ENCODE data around the gene USP19. TPM values are rescaled to one million over a fixed set of nuclear protein-coding genes. Genes with fewer than 3 reads are reported as not detected.

USP19 gene
- total RNA-seq, 2 donors from 2014 or later = 30.6 to 33.6 TPM

- Histone ChIP-seq H3K27me3 (no peaks in the 10 kb centered on the region), H3K4me3 (peak overlapping the region; percentile 35 to 64), H3K4me1 (peaks cover 24% of the 10 kb centered on the region), H3K27ac (peak overlapping the region; percentile 55 to 86 (median 82)), H3K36me3 (replicated peaks in 1 of 2; ENCODE audit: insufficient read depth in 1 of 2, low read depth in 2 of 2) (peaks cover 0 to under 1% of the 10 kb centered on the region in 2 donors), H3K9me3 (no peaks in the 10 kb centered on the region)
- WGBS, 2 donors = 0 to 1% methylated on average over 15 to 27 of the region's 30 CpGs
- TF ChIP-seq CTCF (IDR thresholded peaks at IDR 0.05) = peak in 1 of 7 experiments; percentile 13
- TF ChIP-seq POLR2A (IDR thresholded peaks at IDR 0.05) = peak in 2 of 3 donors; percentile 19 to 44
- intact Hi-C loops (cut with DNase I) = no loop called here
- DNase-seq (peak; percentile 86 to 90 (median 88)), ATAC-seq (peak; percentile 90)
These were observed 12.8 kb upstream of the USP19 start for GRCh38 chr3:49133226-49133951.

- WGBS, 2 donors = 0 to 7% methylated on average over 8 to 25 of the region's 28 CpGs
These were observed 12.0 kb upstream of the USP19 start, which contains the start of gene LAMB2 for GRCh38 chr3:49132437-49133225. LAMB2 (minus strand) TSS chr3:49133050; CDS start chr3:49132867, 183 bp downstream.

GRCh38 chr3:49132073-49132436, 11.4 kb upstream of the USP19 start:
- H3K36me3 ChIP-seq (replicated peaks in 1 of 2; ENCODE audit: insufficient read depth in 1 of 2, low read depth in 2 of 2) = peaks cover 0 to 4% of the 10 kb centered on the region in 2 donors
- H3K27me3 ChIP-seq = no peaks in the 10 kb centered on the region
- intact Hi-C loops (cut with DNase I) = no loop called here
- peak overlapping the region; percentile 35 to 64 for H3K4me3 ChIP-seq
- H3K4me1 ChIP-seq = peaks cover 24% of the 10 kb centered on the region
- H3K27ac ChIP-seq = peak overlapping the region; percentile 55 to 86 (median 82)
- TF ChIP-seq POLR2A (IDR thresholded peaks at IDR 0.05) (no peak), CTCF (IDR thresholded peaks at IDR 0.05) (no peak)
- 21 to 26% methylated on average over 7 to 9 of the region's 9 CpGs for WGBS, 2 donors
- ATAC-seq = no peak
- no peaks in the 10 kb centered on the region for H3K9me3 ChIP-seq
- peak in 1 of 4 donors; percentile 33 for DNase-seq

More at GRCh38 chr3:49132437-49133225, 12.0 kb upstream of the USP19 start, which contains the start of gene LAMB2:
- intact Hi-C loops (cut with DNase I) = no loop called here
- H3K4me3 ChIP-seq = peak within 1 kb of the TSS; percentile 35 to 64
- peaks cover 0 to 4% of the 10 kb centered on the region in 2 donors for H3K36me3 ChIP-seq (replicated peaks in 1 of 2; ENCODE audit: insufficient read depth in 1 of 2, low read depth in 2 of 2)
- peaks cover 24% of the 10 kb centered on the region for H3K4me1 ChIP-seq
- TF ChIP-seq CTCF (IDR thresholded peaks at IDR 0.05) = peak in 3 of 7 experiments; percentile 0 to 18 (median 15)
- TF ChIP-seq POLR2A (IDR thresholded peaks at IDR 0.05) = peak in 2 of 3 donors; percentile 62 to 66
- ATAC-seq (peak; percentile 81), DNase-seq (peak; percentile 71 to 84 (median 76))
- no peaks in the 10 kb centered on the region for H3K27me3 ChIP-seq
- no peaks in the 10 kb centered on the region for H3K9me3 ChIP-seq
- H3K27ac ChIP-seq = peak within 1 kb of the TSS; percentile 55 to 86 (median 82)

GRCh38 chr3:49131576-49131975, 11.0 kb upstream of the USP19 start:
- ATAC-seq (no peak), DNase-seq (no peak)
- Histone ChIP-seq H3K4me3 (no peak overlapping the region), H3K27me3 (no peaks in the 10 kb centered on the region), H3K36me3 (replicated peaks in 1 of 2; ENCODE audit: insufficient read depth in 1 of 2, low read depth in 2 of 2) (peaks cover 0 to 4% of the 10 kb centered on the region in 2 donors), H3K27ac (peak overlapping the region in 3 of 4 donors; percentile 55 to 86 (median 83)), H3K9me3 (no peaks in the 10 kb centered on the region), H3K4me1 (peaks cover 24% of the 10 kb centered on the region)
- 90 to 94% methylated on average over 5 to 6 of the region's 6 CpGs for WGBS, 2 donors
- intact Hi-C loops (cut with DNase I) = no loop called here
- TF ChIP-seq CTCF (IDR thresholded peaks at IDR 0.05) (no peak), POLR2A (IDR thresholded peaks at IDR 0.05) (no peak)

All from body of pancreas (tissue), 4 donors.